Measurements from ENCODE around the gene ZNF3. TPM values are rescaled to one million over a fixed set of nuclear protein-coding genes. Genes with fewer than 3 reads are reported as not detected.

Gene ZNF3
- total RNA-seq, 1 donor from 2014 or later: 21.1 TPM

GRCh38 chr7:100099452-100099851 lies 17.9 kb upstream of the ZNF3 start:
- DNase-seq (ENCODE audit: low read depth) (no peak), FAIRE-seq (no peak)
- TF ChIP-seq, protein P1, sequence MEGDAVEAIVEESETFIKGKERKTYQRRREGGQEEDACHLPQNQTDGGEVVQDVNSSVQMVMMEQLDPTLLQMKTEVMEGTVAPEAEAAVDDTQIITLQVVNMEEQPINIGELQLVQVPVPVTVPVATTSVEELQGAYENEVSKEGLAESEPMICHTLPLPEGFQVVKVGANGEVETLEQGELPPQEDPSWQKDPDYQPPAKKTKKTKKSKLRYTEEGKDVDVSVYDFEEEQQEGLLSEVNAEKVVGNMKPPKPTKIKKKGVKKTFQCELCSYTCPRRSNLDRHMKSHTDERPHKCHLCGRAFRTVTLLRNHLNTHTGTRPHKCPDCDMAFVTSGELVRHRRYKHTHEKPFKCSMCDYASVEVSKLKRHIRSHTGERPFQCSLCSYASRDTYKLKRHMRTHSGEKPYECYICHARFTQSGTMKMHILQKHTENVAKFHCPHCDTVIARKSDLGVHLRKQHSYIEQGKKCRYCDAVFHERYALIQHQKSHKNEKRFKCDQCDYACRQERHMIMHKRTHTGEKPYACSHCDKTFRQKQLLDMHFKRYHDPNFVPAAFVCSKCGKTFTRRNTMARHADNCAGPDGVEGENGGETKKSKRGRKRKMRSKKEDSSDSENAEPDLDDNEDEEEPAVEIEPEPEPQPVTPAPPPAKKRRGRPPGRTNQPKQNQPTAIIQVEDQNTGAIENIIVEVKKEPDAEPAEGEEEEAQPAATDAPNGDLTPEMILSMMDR (IDR thresholded peaks at IDR 0.05; ENCODE audit: insufficient read depth, low read length, severe bottlenecking): no peak
- Histone ChIP-seq H3K36me3 (ENCODE audit: control insufficient read depth, insufficient read depth, low read length) (peaks cover 33% of the 10 kb centered on the region), H3K4me3 (ENCODE audit: low read depth, low read length) (peak overlapping the region; percentile 69), H3K27me3 (ENCODE audit: control insufficient read depth, insufficient read depth, low read length) (no peaks in the 10 kb centered on the region)

GRCh38 chr7:100098913-100099312 lies 17.4 kb upstream of the ZNF3 start:
- FAIRE-seq (no peak), DNase-seq (ENCODE audit: low read depth) (no peak)
- Histone ChIP-seq H3K36me3 (ENCODE audit: control insufficient read depth, insufficient read depth, low read length) (peaks cover 36% of the 10 kb centered on the region), H3K27me3 (ENCODE audit: control insufficient read depth, insufficient read depth, low read length) (no peaks in the 10 kb centered on the region), H3K4me3 (ENCODE audit: low read depth, low read length) (no peak overlapping the region)
- TF ChIP-seq, protein P1 (IDR thresholded peaks at IDR 0.05; ENCODE audit: insufficient read depth, low read length, severe bottlenecking): no peak

GRCh38 chr7:100095704-100096103 lies 14.2 kb upstream of the ZNF3 start:
- Histone ChIP-seq H3K27me3 (ENCODE audit: control insufficient read depth, insufficient read depth, low read length) (no peaks in the 10 kb centered on the region), H3K4me3 (ENCODE audit: low read depth, low read length) (no peak overlapping the region), H3K36me3 (ENCODE audit: control insufficient read depth, insufficient read depth, low read length) (peaks cover 56% of the 10 kb centered on the region)
- no peak for DNase-seq (ENCODE audit: low read depth)
- TF ChIP-seq, protein P1 (IDR thresholded peaks at IDR 0.05; ENCODE audit: insufficient read depth, low read length, severe bottlenecking): no peak
- FAIRE-seq: no peak

GRCh38 chr7:100095289-100095688 lies 13.8 kb upstream of the ZNF3 start:
- Histone ChIP-seq H3K36me3 (ENCODE audit: control insufficient read depth, insufficient read depth, low read length) (peaks cover 59% of the 10 kb centered on the region), H3K27me3 (ENCODE audit: control insufficient read depth, insufficient read depth, low read length) (no peaks in the 10 kb centered on the region), H3K4me3 (ENCODE audit: low read depth, low read length) (no peak overlapping the region)
- DNase-seq (ENCODE audit: low read depth) (no peak), FAIRE-seq (no peak)
- TF ChIP-seq, protein P1 (IDR thresholded peaks at IDR 0.05; ENCODE audit: insufficient read depth, low read length, severe bottlenecking): no peak

DNA sequence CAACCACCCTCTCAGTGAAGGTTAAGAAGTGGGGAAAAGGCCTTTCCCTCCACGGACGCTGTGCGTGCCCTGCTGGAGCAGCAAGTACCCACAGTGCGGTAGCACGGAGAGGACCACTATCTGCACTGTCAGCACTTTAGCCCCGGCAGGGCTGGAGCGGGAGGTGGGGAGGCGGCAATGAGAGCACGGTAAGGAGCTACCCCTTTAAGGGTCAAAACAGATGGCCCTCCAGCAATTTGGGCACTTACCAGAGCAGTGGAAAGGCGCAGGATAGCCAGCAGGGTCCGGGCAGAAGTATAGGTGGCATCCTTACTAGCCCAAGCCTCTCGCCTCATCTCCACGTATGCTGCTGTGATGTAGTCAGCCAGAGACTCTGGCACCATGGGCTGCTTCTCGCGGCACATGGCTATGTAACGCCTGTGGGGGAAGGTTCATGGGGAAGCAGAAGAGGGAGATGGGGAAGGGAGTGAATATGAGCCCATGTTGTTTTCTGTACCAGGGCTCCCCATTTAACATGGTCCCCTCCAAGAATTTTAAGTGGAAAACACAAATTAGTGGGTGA lies 12.5 kb upstream of the ZNF3 start:
- Histone ChIP-seq H3K36me3 (ENCODE audit: control insufficient read depth, insufficient read depth, low read length) (peaks cover 57% of the 10 kb centered on the region), H3K27me3 (ENCODE audit: control insufficient read depth, insufficient read depth, low read length) (no peaks in the 10 kb centered on the region), H3K4me3 (ENCODE audit: low read depth, low read length) (no peak overlapping the region)
- TF ChIP-seq, protein P1 (IDR thresholded peaks at IDR 0.05; ENCODE audit: insufficient read depth, low read length, severe bottlenecking): no peak
- no peak for FAIRE-seq
- no peak for DNase-seq (ENCODE audit: low read depth)

DNA sequence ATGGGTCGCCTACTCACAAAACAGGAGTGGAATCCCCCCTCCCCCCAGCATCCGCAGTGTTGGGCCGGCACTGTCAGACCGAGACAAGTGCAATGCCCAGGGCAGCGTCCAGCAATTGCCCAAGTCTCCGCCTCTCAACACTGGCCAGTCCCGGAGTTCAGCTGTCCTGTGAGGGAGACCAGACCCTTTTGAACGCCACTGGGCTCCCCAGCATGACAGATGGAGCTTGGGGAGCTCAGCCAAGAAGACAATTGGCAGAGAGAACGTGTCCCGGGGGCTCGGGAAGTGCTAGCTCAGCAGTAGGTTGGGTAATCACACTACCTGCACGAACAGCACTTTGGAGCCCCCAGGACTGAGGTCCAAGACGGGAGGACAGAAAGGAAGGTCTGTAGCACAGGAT lies 12.0 kb upstream of the ZNF3 start:
- TF ChIP-seq, protein P1 (IDR thresholded peaks at IDR 0.05; ENCODE audit: insufficient read depth, low read length, severe bottlenecking): no peak
- no peak for DNase-seq (ENCODE audit: low read depth)
- H3K36me3 ChIP-seq (ENCODE audit: control insufficient read depth, insufficient read depth, low read length): peaks cover 56% of the 10 kb centered on the region

More for the DNA sequence above, 12.0 kb upstream of the ZNF3 start:
- FAIRE-seq: no peak
- H3K4me3 ChIP-seq (ENCODE audit: low read depth, low read length): no peak overlapping the region
- H3K27me3 ChIP-seq (ENCODE audit: control insufficient read depth, insufficient read depth, low read length): no peaks in the 10 kb centered on the region
